HepG2 (cell line): ENCODE results near the gene TRAF3. TPM values are rescaled to one million over a fixed set of nuclear protein-coding genes. Genes with fewer than 3 reads are reported as not detected.
A peak's percentile ranks its signal among the peaks of the same experiment; 100 is the strongest.

Experiments used
- ATAC-seq: fragments of 200-7000 bp; cut with Tn5 transposase; 3 replicates; pipeline ENCODE4 v1.9.1; 2020; ENCODE audit warnings: mild to moderate bottlenecking, moderate library complexity
- BruUV-seq: library from RNA; stranded (reverse); fragments of 400-500 nt; replicated peaks from 2 replicates; lab custom pipeline; 2021; lab: Mats Ljungman, UMichigan
- CTCF ChIA-PET: fragments of 300-600 bp; formaldehyde crosslinking; extraction: SDS; loops from one replicate; lab custom pipeline; 2021; ENCODE audit warnings: low total read pairs, inconsistent platforms, low intra/inter-chr PET ratio; lab: Yijun Ruan, JAX
- POLR2A ChIA-PET: fragments of 350-600 bp; sonication (Branson Sonifier 250); formaldehyde crosslinking; loops from one replicate; lab custom pipeline; 2020; ENCODE audit warnings: antibody characterized with exemption, inconsistent platforms; lab: Yijun Ruan, JAX
- DNase-seq: peaks from one replicate; pipeline ENCODE4 v3.0.0-alpha.2; 2015; ENCODE audit warnings: low spot score
- FAIRE-seq: peaks from 3 replicates; lab custom pipeline; 2011; peaks lifted over from hg19 to GRCh38; lab: Jason Lieb, UNC
- H2AFZ ChIP-seq: one replicate; pipeline ENCODE4 v1.6.1; 2011; ENCODE audit warnings: low read length, inconsistent platforms
- H3K27ac ChIP-seq: fragments of 300-600 bp; 3 replicates; pipeline ENCODE4 v1.8.0; 2011; ENCODE audit warnings: mixed run types, mild to moderate bottlenecking, mixed read lengths, low read length, inconsistent platforms; ENCODE audit not compliant: insufficient read depth; ENCODE audit errors: extremely low read length
- H3K27me3 ChIP-seq, 2 experiments: fragments of 200-600 bp in 1 of 2; 2 replicates in 1 of 2; 3 replicates in 1 of 2; pipeline versions ENCODE4 v1.6.0 to v1.8.0; 2011; ENCODE audit warnings: low read length in 2 of 2, mild to moderate bottlenecking in 2 of 2, moderate library complexity in 2 of 2, inconsistent platforms in 1 of 2; ENCODE audit not compliant: insufficient read depth in 2 of 2, control insufficient read depth in 1 of 2
- H3K36me3 ChIP-seq, 2 experiments: fragments of 200-600 bp in 1 of 2; replicated peaks in 1 of 2; 2 replicates in 1 of 2; 3 replicates in 1 of 2; pipeline versions ENCODE4 v1.5.1 to v1.8.0; 2011; ENCODE audit warnings: low read length in 2 of 2, inconsistent platforms in 1 of 2; ENCODE audit not compliant: insufficient read depth in 2 of 2, control insufficient read depth in 1 of 2
- H3K4me1 ChIP-seq: 2 replicates; pipeline ENCODE4 v1.5.1; 2012; ENCODE audit warnings: low read length, inconsistent platforms; ENCODE audit not compliant: insufficient read depth
- H3K4me2 ChIP-seq: 2 replicates; pipeline ENCODE4 v1.6.0; 2011; ENCODE audit warnings: low read depth, low read length, inconsistent platforms
- H3K4me3 ChIP-seq, 3 experiments: fragments of 200-600 bp in 1 of 3; sonication (generic), shearing (Covaris generic) in 1 of 3; replicated peaks in 1 of 3; 2 replicates each; pipeline ENCODE4 v1.5.1; 2011 to 2016; ENCODE audit warnings: low read length in 3 of 3, inconsistent platforms in 2 of 3, low read depth in 2 of 3, mild to moderate bottlenecking in 2 of 3, control low read depth in 1 of 3, mixed read lengths in 1 of 3; ENCODE audit not compliant: insufficient read depth in 1 of 3
- H3K79me2 ChIP-seq: one replicate; pipeline ENCODE4 v1.6.1; 2011; ENCODE audit warnings: low read length, inconsistent platforms; ENCODE audit not compliant: insufficient read depth
- H3K9ac ChIP-seq: 2 replicates; pipeline ENCODE4 v1.6.0; 2011; ENCODE audit warnings: mild to moderate bottlenecking, low read depth, low read length, inconsistent platforms; ENCODE audit not compliant: insufficient read depth
- H3K9me3 ChIP-seq: 2 replicates; pipeline ENCODE4 v1.5.1; 2012; ENCODE audit warnings: mild to moderate bottlenecking, low read length
- H4K20me1 ChIP-seq: 2 replicates; pipeline ENCODE4 v1.6.0; 2011; ENCODE audit warnings: inconsistent platforms, mild to moderate bottlenecking, low read length, moderate library complexity; ENCODE audit not compliant: insufficient read depth
- CBX5 ChIP-seq: sonication (generic); formaldehyde crosslinking; IDR thresholded peaks from 2 replicates; pipeline ENCODE4 v1.4.0; 2020; ENCODE audit warnings: missing genetic modification reagents, borderline replicate concordance
- KDM2A ChIP-seq: sonication (generic); formaldehyde crosslinking; IDR thresholded peaks from 2 replicates; pipeline ENCODE4 v1.4.0; 2020; ENCODE audit warnings: low read depth, missing genetic modification reagents, borderline replicate concordance
- MIXL1 ChIP-seq: IDR thresholded peaks from 2 replicates; pipeline ENCODE4 v1.6.1; 2016
- NR2C2 ChIP-seq: sonication (generic); formaldehyde crosslinking; IDR thresholded peaks from 2 replicates; pipeline ENCODE4 v1.4.0; 2020; ENCODE audit warnings: missing genetic modification reagents, mild to moderate bottlenecking, moderate library complexity, borderline replicate concordance
- SKIL ChIP-seq: sonication (generic); formaldehyde crosslinking; IDR thresholded peaks from 2 replicates; pipeline ENCODE4 v1.8.0; 2022; ENCODE audit warnings: missing genetic modification reagents, mild to moderate bottlenecking, moderate library complexity, borderline replicate concordance
- WGBS: methylation state at CpG from one replicate; pipeline ENCODE4 v1.1.6; 2017; ENCODE audit warnings: low lambda C conversion rate; 5-methylcytosine and 5-hydroxymethylcytosine counted together
- in situ Hi-C: cut with HindIII; loops from 2 replicates; pipeline ENCODE4 v1.10.0; 2017; ENCODE audit warnings: low pct_unique_long_range_greater_than_20kb; ENCODE audit not compliant: extremely low pct_ligation_motif_present
- intact Hi-C: fragments of 100-400 bp; cut with micrococcal nuclease; formaldehyde crosslinking; loops from one replicate; pipeline ENCODE4 v1.10.0; 2022; ENCODE audit not compliant: unreplicated experiment
- polyA plus RNA-seq, 8 experiments: library from polyadenylated mRNA; depleted of rRNA in 3 of 8; stranded (reverse) in 7 of 8; unstranded in 1 of 8; fragments of >200 nt; fragmentation: Illumina TruSeq in 4 of 8; extraction: Trizol in 4 of 8; gene quantifications; 2 replicates each; pipeline versions ENCODE4 v1.2.1 to v1.2.3, GENCODE V29; 2011 to 2016; ENCODE audit warnings: low read depth in 4 of 8, missing spikeins in 1 of 8, mixed read lengths in 1 of 8; ENCODE audit not compliant: insufficient read depth in 1 of 8
- total RNA-seq, 5 experiments: library from RNA; depleted of rRNA; stranded (reverse); fragments of >200 nt; fragmentation: Illumina TruSeq; extraction: Trizol; gene quantifications; 2 replicates each; pipeline ENCODE4 v1.2.3, GENCODE V29; 2016; ENCODE audit warnings: low read depth in 1 of 5
- TF ChIP-seq, protein P1 (sequence below): IDR thresholded peaks from 2 replicates; pipeline ENCODE4 v1.6.1; 2016; ENCODE audit warnings: missing biosample characterization, missing genetic modification reagents, low read depth
- TF ChIP-seq, protein P2 (sequence below): sonication (generic); formaldehyde crosslinking; IDR thresholded peaks from 2 replicates; pipeline ENCODE4 v1.5.0; 2020; ENCODE audit warnings: mild to moderate bottlenecking, missing genetic modification reagents
- TF ChIP-seq, protein P3 (sequence below): sonication (generic); formaldehyde crosslinking; IDR thresholded peaks from 2 replicates; pipeline ENCODE4 v1.5.1; 2020; ENCODE audit warnings: mild to moderate bottlenecking, missing genetic modification reagents, moderate library complexity

The TRAF3 gene
- total and polyA plus RNA-seq, 2 of the 13 experiments (the other 11 are each of a cell fraction or from before 2014, with no cell fraction given) = 6.9 to 12.2 TPM

DNA sequence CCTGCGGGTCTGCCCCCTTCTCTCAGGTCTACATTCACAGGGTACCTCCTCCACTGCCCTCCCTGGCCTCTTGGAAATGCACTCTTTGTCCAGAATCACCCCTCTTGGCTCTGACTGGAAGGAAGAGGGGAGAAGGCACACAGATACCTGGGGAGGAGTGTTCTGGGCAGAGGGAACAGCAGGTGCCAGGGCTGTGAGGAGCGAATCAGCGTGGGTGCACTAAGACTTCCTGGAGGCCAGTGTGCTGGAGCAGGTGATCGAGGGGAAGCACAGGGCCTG is 8.3 kb upstream of the TRAF3 start (continued):
- TF ChIP-seq KDM2A (CRISPR knock-in tag) = no peak
- no peak for TF ChIP-seq MIXL1 (CRISPR knock-in tag)
- TF ChIP-seq, protein P1, sequence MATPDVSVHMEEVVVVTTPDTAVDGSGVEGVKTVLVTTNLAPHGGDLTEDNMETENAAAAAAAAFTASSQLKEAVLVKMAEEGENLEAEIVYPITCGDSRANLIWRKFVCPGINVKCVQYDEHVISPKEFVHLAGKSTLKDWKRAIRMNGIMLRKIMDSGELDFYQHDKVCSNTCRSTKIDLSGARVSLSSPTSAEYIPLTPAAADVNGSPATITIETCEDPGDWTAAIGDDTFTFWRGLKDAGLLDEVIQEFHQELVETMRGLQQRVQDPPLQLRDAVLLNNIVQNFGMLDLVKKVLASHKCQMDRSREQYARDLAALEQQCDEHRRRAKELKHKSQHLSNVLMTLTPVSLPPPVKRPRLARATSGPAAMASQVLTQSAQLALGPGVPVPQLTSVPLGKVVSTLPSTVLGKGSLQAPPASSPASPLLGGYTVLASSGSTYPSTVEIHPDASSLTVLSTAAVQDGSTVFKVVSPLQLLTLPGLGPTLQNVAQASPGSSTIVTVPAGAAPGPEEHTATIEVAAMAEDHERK (CRISPR knock-in tag) = no peak
- no peak for TF ChIP-seq NR2C2 (CRISPR knock-in tag)
- TF ChIP-seq, protein P2, sequence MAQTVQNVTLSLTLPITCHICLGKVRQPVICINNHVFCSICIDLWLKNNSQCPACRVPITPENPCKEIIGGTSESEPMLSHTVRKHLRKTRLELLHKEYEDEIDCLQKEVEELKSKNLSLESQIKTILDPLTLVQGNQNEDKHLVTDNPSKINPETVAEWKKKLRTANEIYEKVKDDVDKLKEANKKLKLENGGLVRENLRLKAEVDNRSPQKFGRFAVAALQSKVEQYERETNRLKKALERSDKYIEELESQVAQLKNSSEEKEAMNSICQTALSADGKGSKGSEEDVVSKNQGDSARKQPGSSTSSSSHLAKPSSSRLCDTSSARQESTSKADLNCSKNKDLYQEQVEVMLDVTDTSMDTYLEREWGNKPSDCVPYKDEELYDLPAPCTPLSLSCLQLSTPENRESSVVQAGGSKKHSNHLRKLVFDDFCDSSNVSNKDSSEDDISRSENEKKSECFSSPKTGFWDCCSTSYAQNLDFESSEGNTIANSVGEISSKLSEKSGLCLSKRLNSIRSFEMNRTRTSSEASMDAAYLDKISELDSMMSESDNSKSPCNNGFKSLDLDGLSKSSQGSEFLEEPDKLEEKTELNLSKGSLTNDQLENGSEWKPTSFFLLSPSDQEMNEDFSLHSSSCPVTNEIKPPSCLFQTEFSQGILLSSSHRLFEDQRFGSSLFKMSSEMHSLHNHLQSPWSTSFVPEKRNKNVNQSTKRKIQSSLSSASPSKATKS (CRISPR knock-in tag) = no peak
- TF ChIP-seq CBX5 (CRISPR knock-in tag) = no peak
- TF ChIP-seq, all 625 proteins: peak for 0

DNA sequence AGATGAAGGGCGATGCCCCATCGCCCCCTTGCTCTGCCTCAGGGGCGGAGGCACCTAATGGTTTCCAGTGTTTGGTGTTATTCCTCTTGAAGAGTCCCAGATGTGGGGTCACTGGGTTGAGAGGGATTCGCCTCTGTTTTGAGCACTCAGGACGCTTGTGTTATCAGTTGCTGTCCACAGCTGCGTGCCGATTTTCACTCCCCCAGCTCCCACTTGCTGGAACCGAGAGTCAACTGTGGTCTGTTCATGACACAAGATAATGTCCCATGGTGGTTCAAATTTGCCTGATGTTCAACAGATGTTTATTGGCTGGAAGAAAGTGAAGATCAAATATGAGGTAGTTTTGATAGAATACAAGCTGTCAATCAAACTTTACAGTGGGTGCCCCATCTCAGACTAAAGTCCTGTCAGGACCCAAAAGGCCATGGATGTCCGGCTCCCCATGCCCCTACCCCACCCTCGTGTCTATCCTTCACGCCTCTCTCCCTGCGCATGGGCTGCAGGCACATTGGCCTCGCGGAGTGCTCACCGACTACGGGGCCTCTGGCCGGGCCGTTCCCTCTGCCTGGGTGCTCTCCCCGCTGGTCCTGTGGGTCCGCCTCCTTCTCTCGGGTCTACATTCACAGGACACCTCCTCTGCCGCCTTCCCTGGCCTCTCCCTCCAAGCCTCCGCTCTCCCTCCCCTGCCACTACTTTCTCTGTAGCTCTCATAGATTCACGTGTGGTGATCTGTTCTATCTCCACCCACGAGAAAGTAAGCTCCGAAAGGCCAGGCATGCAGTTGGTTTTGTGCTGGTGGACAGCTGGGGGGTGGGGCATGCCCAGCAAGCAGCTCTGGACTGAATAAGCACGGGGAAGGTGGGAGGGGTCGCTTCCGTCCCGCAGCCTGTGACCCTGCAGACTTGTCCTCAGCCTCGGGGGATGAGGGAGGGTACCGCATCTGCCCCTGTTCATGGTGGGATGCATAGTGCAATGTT is 6.8 kb upstream of the TRAF3 start:
- peaks cover 33% of the 10 kb centered on the region for H3K4me1 ChIP-seq
- no peaks in the 10 kb centered on the region for H3K9me3 ChIP-seq
- DNase-seq (no peak), ATAC-seq (no peak), FAIRE-seq (no peak)
- H2AFZ ChIP-seq = no peak overlapping the region
- ChIA-PET POLR2A (no interaction called here), CTCF (no interaction called here)
- H4K20me1 ChIP-seq = no peaks in the 10 kb centered on the region
- peak overlapping the region; percentile 45 for H3K4me2 ChIP-seq
- in situ Hi-C loops (no loop called here), intact Hi-C loops (loop anchor here (5.0 to 10.0 kb wide), 3 partner anchors 43 to 104 kb away; no protein-coding TSS in a partner anchor)
- H3K27me3 ChIP-seq = peaks cover 2 to 33% of the 10 kb centered on the region in 2 experiments; a peak in 3 of 5 replicates
- TF ChIP-seq, protein P3, sequence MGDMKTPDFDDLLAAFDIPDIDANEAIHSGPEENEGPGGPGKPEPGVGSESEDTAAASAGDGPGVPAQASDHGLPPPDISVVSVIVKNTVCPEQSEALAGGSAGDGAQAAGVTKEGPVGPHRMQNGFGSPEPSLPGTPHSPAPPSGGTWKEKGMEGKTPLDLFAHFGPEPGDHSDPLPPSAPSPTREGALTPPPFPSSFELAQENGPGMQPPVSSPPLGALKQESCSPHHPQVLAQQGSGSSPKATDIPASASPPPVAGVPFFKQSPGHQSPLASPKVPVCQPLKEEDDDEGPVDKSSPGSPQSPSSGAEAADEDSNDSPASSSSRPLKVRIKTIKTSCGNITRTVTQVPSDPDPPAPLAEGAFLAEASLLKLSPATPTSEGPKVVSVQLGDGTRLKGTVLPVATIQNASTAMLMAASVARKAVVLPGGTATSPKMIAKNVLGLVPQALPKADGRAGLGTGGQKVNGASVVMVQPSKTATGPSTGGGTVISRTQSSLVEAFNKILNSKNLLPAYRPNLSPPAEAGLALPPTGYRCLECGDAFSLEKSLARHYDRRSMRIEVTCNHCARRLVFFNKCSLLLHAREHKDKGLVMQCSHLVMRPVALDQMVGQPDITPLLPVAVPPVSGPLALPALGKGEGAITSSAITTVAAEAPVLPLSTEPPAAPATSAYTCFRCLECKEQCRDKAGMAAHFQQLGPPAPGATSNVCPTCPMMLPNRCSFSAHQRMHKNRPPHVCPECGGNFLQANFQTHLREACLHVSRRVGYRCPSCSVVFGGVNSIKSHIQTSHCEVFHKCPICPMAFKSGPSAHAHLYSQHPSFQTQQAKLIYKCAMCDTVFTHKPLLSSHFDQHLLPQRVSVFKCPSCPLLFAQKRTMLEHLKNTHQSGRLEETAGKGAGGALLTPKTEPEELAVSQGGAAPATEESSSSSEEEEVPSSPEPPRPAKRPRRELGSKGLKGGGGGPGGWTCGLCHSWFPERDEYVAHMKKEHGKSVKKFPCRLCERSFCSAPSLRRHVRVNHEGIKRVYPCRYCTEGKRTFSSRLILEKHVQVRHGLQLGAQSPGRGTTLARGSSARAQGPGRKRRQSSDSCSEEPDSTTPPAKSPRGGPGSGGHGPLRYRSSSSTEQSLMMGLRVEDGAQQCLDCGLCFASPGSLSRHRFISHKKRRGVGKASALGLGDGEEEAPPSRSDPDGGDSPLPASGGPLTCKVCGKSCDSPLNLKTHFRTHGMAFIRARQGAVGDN (CRISPR knock-in tag) = peak; percentile 23; the same call in 1 of the 2 replicates
- TF ChIP-seq SKIL (CRISPR knock-in tag) = no peak
- H3K36me3 ChIP-seq = no peaks in the 10 kb centered on the region
- no peak overlapping the region; a peak in 1 of 6 replicates for H3K4me3 ChIP-seq
- no peak overlapping the region for H3K27ac ChIP-seq
- BruUV-seq = no TSS peak
- WGBS = 61% methylated on average over 27 of the region's 32 CpGs
- no peak overlapping the region for H3K9ac ChIP-seq
- H3K79me2 ChIP-seq = no peaks in the 10 kb centered on the region
